AG04450 (cell line): ENCODE data around the gene CRAMP1. TPM values are rescaled to one million over a fixed set of nuclear protein-coding genes. Genes with fewer than 3 reads are reported as not detected.

Experiments used
- CTCF ChIA-PET: fragments of 300-600, 350-600 bp; formaldehyde crosslinking; extraction: SDS; loops from one replicate; lab custom pipeline; 2022; ENCODE audit warnings: antibody characterized with exemption, inconsistent platforms; lab: Charles Lee
- POLR2A ChIA-PET: fragments of 350-600 bp; formaldehyde crosslinking; extraction: SDS; loops from one replicate; lab custom pipeline; 2021; ENCODE audit warnings: antibody characterized with exemption, inconsistent platforms; lab: Yijun Ruan, JAX
- DNase-seq: peaks from one replicate; pipeline ENCODE4 v3.0.0-alpha.2; 2011; ENCODE audit warnings: low read depth, low spot score
- H3K27ac ChIP-seq: one replicate; pipeline ENCODE4 v1.5.1; 2012; ENCODE audit warnings: low read depth, low read length, control low read depth
- H3K27me3 ChIP-seq: one replicate; pipeline ENCODE4 v1.6.0; 2012; ENCODE audit warnings: low read length; ENCODE audit not compliant: control insufficient read depth, insufficient read depth
- H3K4me3 ChIP-seq: 2 replicates; pipeline ENCODE4 v1.5.1; 2011; ENCODE audit warnings: mild to moderate bottlenecking, low read depth, low read length, control low read depth
- H3K9me3 ChIP-seq: 2 replicates; pipeline ENCODE4 v1.5.1; 2012; ENCODE audit warnings: low read length; ENCODE audit not compliant: control insufficient read depth, insufficient read depth
- polyA plus RNA-seq: library from polyadenylated mRNA; depleted of rRNA; stranded (reverse); fragments of >200 nt; gene quantifications from 2 replicates; pipeline ENCODE4 v1.2.3, GENCODE V29; 2011
- TF ChIP-seq, protein P1 (sequence below): IDR thresholded peaks from 2 replicates; pipeline ENCODE4 v1.5.1; 2011; ENCODE audit warnings: low read depth, low read length, control low read depth, inconsistent platforms

Gene CRAMP1
- polyA plus RNA-seq, 1 experiment, result 7.8 TPM

DNA sequence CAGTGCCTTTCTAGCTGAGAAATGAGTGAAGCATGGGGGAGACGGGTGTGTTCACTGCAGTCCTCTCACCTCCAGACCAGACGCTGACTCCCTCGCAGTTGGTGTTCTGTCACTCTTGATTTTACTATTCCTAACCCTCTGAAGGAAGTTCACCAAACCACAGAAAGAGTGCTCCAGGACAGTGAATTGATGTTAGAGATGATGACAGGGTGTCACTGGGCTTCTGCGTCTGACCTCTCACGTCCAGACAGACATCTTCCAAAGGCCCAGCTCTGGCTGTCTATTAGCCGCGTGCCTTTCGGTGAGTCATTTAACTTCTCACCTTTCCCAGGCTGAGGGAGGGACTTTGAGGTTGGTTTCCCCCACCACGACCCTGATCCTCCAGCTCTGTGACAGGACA is 8.2 kb downstream of the CRAMP1 start:
- H3K4me3 ChIP-seq, result no peak overlapping the region
- no peaks in the 10 kb centered on the region for H3K9me3 ChIP-seq
- no peak overlapping the region for H3K27ac ChIP-seq
- CTCF ChIA-PET, result interaction anchor here (1.4 kb wide), 1 partner anchor 86 kb away, joined by 4 read pairs; the partner anchor contains the start of gene MAPK8IP3
- TF ChIP-seq, protein P1, sequence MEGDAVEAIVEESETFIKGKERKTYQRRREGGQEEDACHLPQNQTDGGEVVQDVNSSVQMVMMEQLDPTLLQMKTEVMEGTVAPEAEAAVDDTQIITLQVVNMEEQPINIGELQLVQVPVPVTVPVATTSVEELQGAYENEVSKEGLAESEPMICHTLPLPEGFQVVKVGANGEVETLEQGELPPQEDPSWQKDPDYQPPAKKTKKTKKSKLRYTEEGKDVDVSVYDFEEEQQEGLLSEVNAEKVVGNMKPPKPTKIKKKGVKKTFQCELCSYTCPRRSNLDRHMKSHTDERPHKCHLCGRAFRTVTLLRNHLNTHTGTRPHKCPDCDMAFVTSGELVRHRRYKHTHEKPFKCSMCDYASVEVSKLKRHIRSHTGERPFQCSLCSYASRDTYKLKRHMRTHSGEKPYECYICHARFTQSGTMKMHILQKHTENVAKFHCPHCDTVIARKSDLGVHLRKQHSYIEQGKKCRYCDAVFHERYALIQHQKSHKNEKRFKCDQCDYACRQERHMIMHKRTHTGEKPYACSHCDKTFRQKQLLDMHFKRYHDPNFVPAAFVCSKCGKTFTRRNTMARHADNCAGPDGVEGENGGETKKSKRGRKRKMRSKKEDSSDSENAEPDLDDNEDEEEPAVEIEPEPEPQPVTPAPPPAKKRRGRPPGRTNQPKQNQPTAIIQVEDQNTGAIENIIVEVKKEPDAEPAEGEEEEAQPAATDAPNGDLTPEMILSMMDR, result no peak
- POLR2A ChIA-PET, result no interaction called here
- H3K27me3 ChIP-seq, result no peaks in the 10 kb centered on the region
- no peak for DNase-seq

DNA sequence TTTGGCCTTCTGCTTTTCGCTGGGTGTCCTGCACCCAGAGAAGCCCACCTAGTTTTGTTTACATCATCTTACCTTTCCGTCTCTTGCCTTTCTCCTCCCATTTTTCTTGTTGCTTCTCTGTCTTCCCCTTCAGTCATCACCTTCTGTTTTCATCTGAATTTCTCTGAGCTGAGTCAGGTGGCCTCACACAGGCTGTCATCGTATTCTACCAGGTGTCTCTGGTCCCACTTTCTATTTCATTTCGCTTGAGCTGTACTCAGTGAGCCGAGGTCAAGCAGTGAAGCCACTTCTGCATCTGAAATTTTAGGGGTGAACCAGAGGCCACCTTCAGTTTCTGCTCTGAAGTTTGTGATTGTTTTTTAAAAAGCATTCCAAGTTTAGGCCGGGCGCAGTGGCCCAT is 9.7 kb downstream of the CRAMP1 start:
- H3K4me3 ChIP-seq, result no peak overlapping the region
- CTCF ChIA-PET, result no interaction called here
- no peaks in the 10 kb centered on the region for H3K9me3 ChIP-seq
- no peak for DNase-seq
- no peak overlapping the region for H3K27ac ChIP-seq
- no peaks in the 10 kb centered on the region for H3K27me3 ChIP-seq
- POLR2A ChIA-PET, result no interaction called here
- TF ChIP-seq, protein P1, result no peak

DNA sequence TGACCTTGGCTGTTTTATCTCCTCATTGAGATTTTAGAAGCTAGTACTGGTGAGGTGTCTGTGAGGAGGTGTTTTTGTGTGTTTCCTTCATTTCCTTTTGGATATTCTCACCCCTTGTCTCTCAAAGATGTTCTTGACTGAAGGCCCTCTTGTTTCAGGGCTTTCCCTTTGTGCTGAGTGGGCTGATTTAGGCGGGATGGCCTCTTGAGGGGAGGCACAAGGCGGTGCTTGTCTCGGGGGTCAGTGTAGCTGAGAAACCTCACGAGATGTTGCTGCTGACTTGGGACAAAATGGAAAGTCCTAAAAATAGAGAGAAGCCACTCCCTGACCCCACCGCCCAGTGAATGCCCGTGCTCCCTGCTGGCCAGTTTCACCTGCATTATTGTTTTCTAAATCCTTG is 14.2 kb downstream of the CRAMP1 start:
- Histone ChIP-seq H3K27ac (no peak overlapping the region), H3K9me3 (no peaks in the 10 kb centered on the region), H3K27me3 (no peaks in the 10 kb centered on the region), H3K4me3 (no peak overlapping the region)
- no peak for DNase-seq
- TF ChIP-seq, protein P1, result no peak
- CTCF ChIA-PET, result no interaction called here
- POLR2A ChIA-PET, result no interaction called here

DNA sequence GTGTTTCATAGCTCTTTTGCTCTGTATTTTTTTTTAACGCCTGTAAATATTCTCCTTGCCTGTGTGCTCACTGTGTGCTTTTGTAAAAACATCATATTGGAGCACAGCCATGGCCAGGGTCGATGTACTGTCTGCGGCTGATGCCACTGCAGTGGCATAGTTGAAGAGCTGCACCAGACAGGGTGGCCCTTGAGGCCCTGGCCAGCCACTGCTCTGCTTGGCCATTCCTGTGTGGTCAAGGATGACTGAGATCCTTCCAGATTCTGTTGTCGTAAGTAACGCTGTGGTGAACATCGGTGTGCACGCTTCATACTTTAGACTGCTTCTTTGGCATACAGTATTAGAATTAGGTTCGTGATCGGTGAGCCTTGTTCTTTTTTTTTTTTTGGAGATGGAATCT is 14.6 kb downstream of the CRAMP1 start:
- Histone ChIP-seq H3K4me3 (no peak overlapping the region), H3K9me3 (no peaks in the 10 kb centered on the region), H3K27ac (no peak overlapping the region), H3K27me3 (no peaks in the 10 kb centered on the region)
- POLR2A ChIA-PET, result no interaction called here
- TF ChIP-seq, protein P1, result no peak
- CTCF ChIA-PET, result no interaction called here
- DNase-seq, result no peak

DNA sequence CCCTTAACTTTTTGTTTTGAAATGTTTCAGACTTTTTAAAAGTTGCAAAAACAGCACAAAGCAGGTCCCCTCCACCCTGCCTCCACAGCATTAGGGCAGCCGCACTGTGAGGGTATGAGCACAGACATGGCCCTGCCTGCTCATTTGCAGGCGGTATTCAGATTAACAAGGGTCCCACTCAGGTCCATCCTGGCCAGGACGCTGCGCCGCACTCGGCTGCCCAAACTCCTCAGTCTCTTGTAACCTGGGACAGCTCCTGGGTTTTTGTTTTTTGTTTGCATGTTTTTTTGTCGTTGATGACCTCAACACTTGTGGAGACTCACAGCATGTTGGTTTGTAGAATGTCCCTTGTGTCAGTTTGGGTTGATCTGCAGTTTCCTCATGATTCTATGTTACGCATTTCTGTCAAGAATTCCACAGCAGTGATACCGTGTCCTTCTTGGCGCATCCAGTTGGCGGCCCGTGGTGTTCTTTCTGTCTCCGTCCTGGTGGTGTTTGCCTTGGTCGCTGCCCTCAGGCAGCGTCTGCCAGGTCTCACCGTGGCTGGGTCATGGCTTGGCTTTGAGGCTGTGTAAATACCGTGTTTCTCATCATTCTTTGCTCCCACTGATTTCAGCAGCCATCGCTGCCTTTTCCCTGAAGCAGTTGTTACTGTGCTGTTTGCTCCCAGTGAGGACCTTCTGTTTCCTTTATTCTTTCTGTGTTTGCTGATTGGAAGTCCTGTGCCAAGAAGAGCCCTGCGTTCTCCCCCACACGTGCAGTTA is 18.5 kb downstream of the CRAMP1 start:
- TF ChIP-seq, protein P1, result no peak
- H3K9me3 ChIP-seq, result no peaks in the 10 kb centered on the region; the same call in 1 of the 2 replicates
- POLR2A ChIA-PET, result no interaction called here
- no peak for DNase-seq
- no peak overlapping the region for H3K27ac ChIP-seq
- H3K27me3 ChIP-seq, result no peaks in the 10 kb centered on the region
- no peak overlapping the region for H3K4me3 ChIP-seq
- CTCF ChIA-PET, result no interaction called here
